PC-3 (cell line): ENCODE data around the gene SLC25A5.
"Not testable (repeated sequence)": the region's sequence is repeated elsewhere in the genome, so short reads cannot be mapped to it uniquely, and the experiment has no call there.

Experiments
- EZH2 ChIP-seq: fragments of 300-600 bp; sonication (generic); IDR thresholded peaks from one replicate; pipeline ENCODE4 v1.6.1; 2017; ENCODE audit warnings: antibody characterized with exemption, mild to moderate bottlenecking, low read length; ENCODE audit not compliant: unreplicated experiment
- TF ChIP-seq, protein P1 (sequence below): fragments of 300-600 bp; sonication (generic); conservative IDR thresholded peaks from 2 replicates; pipeline ENCODE4 v1.5.1; 2017; ENCODE audit warnings: antibody characterized with exemption, low read depth, mild to moderate bottlenecking, low read length

- TF ChIP-seq, protein P1, sequence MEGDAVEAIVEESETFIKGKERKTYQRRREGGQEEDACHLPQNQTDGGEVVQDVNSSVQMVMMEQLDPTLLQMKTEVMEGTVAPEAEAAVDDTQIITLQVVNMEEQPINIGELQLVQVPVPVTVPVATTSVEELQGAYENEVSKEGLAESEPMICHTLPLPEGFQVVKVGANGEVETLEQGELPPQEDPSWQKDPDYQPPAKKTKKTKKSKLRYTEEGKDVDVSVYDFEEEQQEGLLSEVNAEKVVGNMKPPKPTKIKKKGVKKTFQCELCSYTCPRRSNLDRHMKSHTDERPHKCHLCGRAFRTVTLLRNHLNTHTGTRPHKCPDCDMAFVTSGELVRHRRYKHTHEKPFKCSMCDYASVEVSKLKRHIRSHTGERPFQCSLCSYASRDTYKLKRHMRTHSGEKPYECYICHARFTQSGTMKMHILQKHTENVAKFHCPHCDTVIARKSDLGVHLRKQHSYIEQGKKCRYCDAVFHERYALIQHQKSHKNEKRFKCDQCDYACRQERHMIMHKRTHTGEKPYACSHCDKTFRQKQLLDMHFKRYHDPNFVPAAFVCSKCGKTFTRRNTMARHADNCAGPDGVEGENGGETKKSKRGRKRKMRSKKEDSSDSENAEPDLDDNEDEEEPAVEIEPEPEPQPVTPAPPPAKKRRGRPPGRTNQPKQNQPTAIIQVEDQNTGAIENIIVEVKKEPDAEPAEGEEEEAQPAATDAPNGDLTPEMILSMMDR: not testable (repeated sequence)
- TF ChIP-seq EZH2: not testable (repeated sequence)
Observed at GRCh38 chrX:119487766-119488165, 19.5 kb downstream of the SLC25A5 start.
